Keratinocyte (primary cell): Measurements from ENCODE around the gene ZBTB4. TPM values are rescaled to one million over a fixed set of nuclear protein-coding genes. Genes with fewer than 3 reads are reported as not detected.
"Not testable (repeated sequence)": the region's sequence is repeated elsewhere in the genome, so short reads cannot be mapped to it uniquely, and the experiment has no call there.

Source experiments
- DNase-seq: peaks from one replicate; pipeline ENCODE4 v3.0.0-alpha.2; 2011; ENCODE audit warnings: low read depth, missing footprints, low spot score
- FAIRE-seq: peaks from 2 replicates; lab custom pipeline; 2011; peaks lifted over from hg19 to GRCh38; lab: Jason Lieb, UNC
- H2AFZ ChIP-seq: 2 replicates; pipeline ENCODE4 v1.6.0; 2012; ENCODE audit warnings: low read length, control low read depth, inconsistent platforms; ENCODE audit not compliant: control insufficient read depth
- H3K27ac ChIP-seq: 2 replicates; pipeline ENCODE4 v1.5.1; 2011; ENCODE audit warnings: low read length; ENCODE audit not compliant: control insufficient read depth, insufficient read depth
- H3K27me3 ChIP-seq: 3 replicates; pipeline ENCODE4 v1.6.0; 2011; ENCODE audit warnings: low read length; ENCODE audit not compliant: control insufficient read depth, insufficient read depth; ENCODE audit errors: extremely low read depth
- H3K36me3 ChIP-seq, 2 experiments: 2 replicates in 1 of 2; 3 replicates in 1 of 2; pipeline ENCODE4 v1.5.1; 2011; ENCODE audit warnings: low read length in 2 of 2, mild to moderate bottlenecking in 1 of 2; ENCODE audit not compliant: control insufficient read depth in 2 of 2, insufficient read depth in 2 of 2; ENCODE audit errors: extremely low read depth in 1 of 2
- H3K4me1 ChIP-seq: 3 replicates; pipeline ENCODE4 v1.5.1; 2011; ENCODE audit warnings: low read length; ENCODE audit not compliant: control insufficient read depth, insufficient read depth; ENCODE audit errors: extremely low read depth
- H3K4me2 ChIP-seq: 3 replicates; pipeline ENCODE4 v1.6.0; 2011; ENCODE audit warnings: low read depth, low read length; ENCODE audit not compliant: control insufficient read depth, insufficient read depth; ENCODE audit errors: extremely low read depth
- H3K4me3 ChIP-seq, 3 experiments: fragments of 200-600 bp in 1 of 3; sonication (generic) in 1 of 3; 2 replicates in 2 of 3; 3 replicates in 1 of 3; pipeline ENCODE4 v1.5.1; 2011 to 2016; ENCODE audit warnings: low read length in 3 of 3, mild to moderate bottlenecking in 3 of 3, control low read depth in 2 of 3, inconsistent platforms in 1 of 3, low read depth in 1 of 3, mixed read lengths in 1 of 3, mixed run types in 1 of 3, moderate library complexity in 1 of 3; ENCODE audit not compliant: control insufficient read depth in 2 of 3, insufficient read depth in 2 of 3; ENCODE audit errors: extremely low read depth in 1 of 3
- H3K79me2 ChIP-seq: 2 replicates; pipeline ENCODE4 v1.6.0; 2012; ENCODE audit warnings: low read length; ENCODE audit not compliant: control insufficient read depth, insufficient read depth
- H3K9ac ChIP-seq: 3 replicates; pipeline ENCODE4 v1.6.0; 2011; ENCODE audit warnings: low read length; ENCODE audit not compliant: control insufficient read depth, insufficient read depth; ENCODE audit errors: extremely low read depth
- H3K9me1 ChIP-seq: 3 replicates; pipeline ENCODE4 v1.6.0; 2011; ENCODE audit warnings: low read length; ENCODE audit not compliant: control insufficient read depth, insufficient read depth; ENCODE audit errors: extremely low read depth
- H3K9me3 ChIP-seq: 2 replicates; pipeline ENCODE4 v1.5.1; 2012; ENCODE audit warnings: low read depth, low read length; ENCODE audit not compliant: control insufficient read depth
- H4K20me1 ChIP-seq: 3 replicates; pipeline ENCODE4 v1.6.0; 2011; ENCODE audit warnings: low read length; ENCODE audit not compliant: control insufficient read depth, insufficient read depth; ENCODE audit errors: extremely low read depth
- EZH2 ChIP-seq: IDR thresholded peaks from one replicate; pipeline ENCODE4 v1.6.1; 2012; ENCODE audit warnings: inconsistent platforms, mild to moderate bottlenecking, low read length, moderate library complexity
- dilution Hi-C: fragments of 300-500 bp; cut with MboI; formaldehyde crosslinking; loops from one replicate; pipeline ENCODE4 v1.7.0; 2020; ENCODE audit warnings: low sequenced_read_pairs; ENCODE audit not compliant: extremely low pct_ligation_motif_present
- polyA plus RNA-seq, 5 experiments: library from polyadenylated mRNA; depleted of rRNA in 3 of 5; stranded (reverse) in 3 of 5; stranded (forward) in 1 of 5; unstranded in 1 of 5; fragments of >200 nt; gene quantifications; 1 replicate in 1 of 5; 2 replicates in 3 of 5; 3 replicates in 1 of 5; pipeline versions ENCODE4 v1.2.1 to v1.2.3, GENCODE V29; 2011 to 2012; ENCODE audit warnings: missing spikeins in 2 of 5, low read depth in 1 of 5, low replicate concordance in 1 of 5
- TF ChIP-seq, protein P1 (sequence below), 3 experiments: IDR thresholded peaks in 1 of 3; conservative IDR thresholded peaks in 1 of 3; optimal IDR thresholded peaks in 1 of 3; 2 replicates in 2 of 3; 3 replicates in 1 of 3; pipeline versions ENCODE3 to v1.5.1; 2011; ENCODE audit warnings: low read length in 3 of 3, mild to moderate bottlenecking in 3 of 3, moderate library complexity in 2 of 3, control low read depth in 1 of 3, inconsistent platforms in 1 of 3; ENCODE audit not compliant: insufficient read depth in 2 of 3; ENCODE audit errors: extremely low read depth in 1 of 3

The ZBTB4 gene
- polyA plus RNA-seq, 1 donor (not counting 4 experiments of a cell fraction or from before 2014, with no cell fraction given), result 20.9 TPM

DNA sequence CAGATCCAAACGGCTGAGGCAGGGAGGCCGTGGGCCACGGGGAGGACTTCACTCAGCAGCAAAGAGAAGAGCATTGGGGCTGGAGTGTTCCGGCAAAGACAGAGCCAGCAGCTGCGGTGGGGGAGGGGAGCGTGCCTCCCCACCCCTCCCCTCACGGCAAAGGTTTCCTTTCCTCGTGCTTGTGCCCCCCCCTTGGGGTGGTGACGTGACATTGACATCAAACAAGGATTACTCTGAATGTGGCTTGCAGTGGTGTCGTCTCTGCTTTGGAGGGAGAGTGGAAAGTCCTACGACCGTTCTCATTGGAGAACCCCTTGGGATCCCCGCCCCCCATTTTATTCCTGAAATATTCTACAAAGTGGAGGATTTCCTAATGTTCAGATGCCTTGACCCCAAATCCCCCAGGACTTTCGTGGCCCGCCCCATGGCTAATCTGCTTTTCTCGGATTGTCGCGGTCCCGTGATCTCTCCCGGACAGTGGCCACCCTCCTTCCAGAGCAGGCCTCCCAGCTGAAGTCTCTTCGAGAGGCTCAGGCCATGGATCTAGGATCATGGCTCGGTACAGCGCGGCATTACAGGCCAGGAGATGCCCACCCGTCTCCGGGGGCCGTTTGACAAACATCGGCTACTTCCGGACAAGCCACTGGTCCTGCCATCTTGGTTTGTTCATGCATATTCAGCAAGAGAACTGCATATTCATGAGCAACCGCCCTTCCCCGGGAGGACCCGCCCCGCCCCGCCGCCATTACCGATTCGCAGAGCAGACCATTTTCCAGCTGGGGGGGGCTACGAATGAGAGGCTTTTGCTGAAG is 4.0 kb upstream of the ZBTB4 start:
- Histone ChIP-seq H3K9ac (peak overlapping the region; percentile 98), H3K4me1 (peaks cover 28% of the 10 kb centered on the region), H3K27ac (peak overlapping the region; percentile 98), H4K20me1 (peaks cover 5% of the 10 kb centered on the region), H3K36me3 (peaks cover 0 to 1% of the 10 kb centered on the region in 2 experiments), H3K4me3 (peak overlapping the region; percentile 77 to 91 (median 90)), H2AFZ (peak overlapping the region; percentile 93), H3K79me2 (peaks cover 49% of the 10 kb centered on the region), H3K27me3 (no peaks in the 10 kb centered on the region), H3K9me3 (no peaks in the 10 kb centered on the region), H3K4me2 (peak overlapping the region; percentile 91), H3K9me1 (no peaks in the 10 kb centered on the region)
- dilution Hi-C loops, result no loop called here
- TF ChIP-seq, protein P1, sequence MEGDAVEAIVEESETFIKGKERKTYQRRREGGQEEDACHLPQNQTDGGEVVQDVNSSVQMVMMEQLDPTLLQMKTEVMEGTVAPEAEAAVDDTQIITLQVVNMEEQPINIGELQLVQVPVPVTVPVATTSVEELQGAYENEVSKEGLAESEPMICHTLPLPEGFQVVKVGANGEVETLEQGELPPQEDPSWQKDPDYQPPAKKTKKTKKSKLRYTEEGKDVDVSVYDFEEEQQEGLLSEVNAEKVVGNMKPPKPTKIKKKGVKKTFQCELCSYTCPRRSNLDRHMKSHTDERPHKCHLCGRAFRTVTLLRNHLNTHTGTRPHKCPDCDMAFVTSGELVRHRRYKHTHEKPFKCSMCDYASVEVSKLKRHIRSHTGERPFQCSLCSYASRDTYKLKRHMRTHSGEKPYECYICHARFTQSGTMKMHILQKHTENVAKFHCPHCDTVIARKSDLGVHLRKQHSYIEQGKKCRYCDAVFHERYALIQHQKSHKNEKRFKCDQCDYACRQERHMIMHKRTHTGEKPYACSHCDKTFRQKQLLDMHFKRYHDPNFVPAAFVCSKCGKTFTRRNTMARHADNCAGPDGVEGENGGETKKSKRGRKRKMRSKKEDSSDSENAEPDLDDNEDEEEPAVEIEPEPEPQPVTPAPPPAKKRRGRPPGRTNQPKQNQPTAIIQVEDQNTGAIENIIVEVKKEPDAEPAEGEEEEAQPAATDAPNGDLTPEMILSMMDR (optimal IDR thresholded peaks at IDR 0.05 in 1 of 3, IDR thresholded peaks at IDR 0.05 in 1 of 3, conservative IDR thresholded peaks at IDR 0.05 in 1 of 3; ENCODE audit: extremely low read depth in 1 of 3, insufficient read depth in 2 of 3, low read length in 3 of 3), result peak in 1 of 3 experiments; percentile 25
- no peak for TF ChIP-seq EZH2
- DNase-seq (no peak), FAIRE-seq (peak; percentile 20)

DNA sequence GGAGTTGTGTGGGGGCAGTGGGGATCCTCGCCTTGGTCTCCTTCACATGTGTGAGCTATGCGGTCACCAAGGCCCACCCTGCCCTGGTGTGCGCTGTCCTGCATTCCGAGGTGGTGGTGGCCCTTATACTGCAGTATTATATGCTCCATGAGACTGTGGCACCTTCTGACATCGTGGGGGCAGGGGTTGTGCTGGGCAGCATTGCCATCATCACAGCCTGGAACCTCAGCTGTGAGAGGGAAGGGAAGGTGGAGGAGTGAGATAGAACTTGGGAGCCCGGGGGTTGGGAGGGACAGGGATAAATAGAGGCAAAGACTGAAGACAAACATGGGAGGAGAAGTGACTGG is 3.3 kb upstream of the ZBTB4 start:
- H3K4me1 ChIP-seq, result peaks cover 32% of the 10 kb centered on the region

GRCh38 chr17:7481842-7482741 is 2.7 kb upstream of the ZBTB4 start:
- dilution Hi-C loops, DNase-seq, H2AFZ ChIP-seq, H3K27ac ChIP-seq, H3K27me3 ChIP-seq, H4K20me1 ChIP-seq, H3K9me1 ChIP-seq, H3K9ac ChIP-seq, H3K4me2 ChIP-seq, H3K9me3 ChIP-seq, FAIRE-seq, H3K36me3 ChIP-seq, H3K4me3 ChIP-seq: not testable (repeated sequence)
- Histone ChIP-seq H3K79me2 (peaks cover 49% of the 10 kb centered on the region), H3K4me1 (peaks cover 34% of the 10 kb centered on the region)

More for the DNA sequence above, 3.3 kb upstream of the ZBTB4 start:
- H3K4me3 ChIP-seq, H3K27ac ChIP-seq, H3K27me3 ChIP-seq, H4K20me1 ChIP-seq, H3K9me3 ChIP-seq, H3K36me3 ChIP-seq, H2AFZ ChIP-seq, H3K9me1 ChIP-seq, DNase-seq, dilution Hi-C loops, FAIRE-seq: not testable (repeated sequence)
- peak overlapping the region; percentile 91 for H3K4me2 ChIP-seq
- peak overlapping the region; percentile 98 for H3K9ac ChIP-seq
- peaks cover 49% of the 10 kb centered on the region for H3K79me2 ChIP-seq

GRCh38 chr17:7481275-7481674 is 1.8 kb upstream of the ZBTB4 start, which contains the start of gene SLC35G6:
Gene SLC35G6 (plus strand): TSS chr17:7481446. CDS start chr17:7481517, 71 bp downstream.
- Histone ChIP-seq H3K9ac (peak within 1 kb of the TSS; percentile 75), H3K4me1 (peaks cover 37% of the 10 kb centered on the region), H4K20me1 (peaks cover 14% of the 10 kb centered on the region), H3K79me2 (peaks cover 46% of the 10 kb centered on the region), H3K4me2 (peak within 1 kb of the TSS; percentile 85), H3K27ac (peak within 1 kb of the TSS; percentile 66)
- H3K9me3 ChIP-seq, H3K36me3 ChIP-seq, H3K9me1 ChIP-seq, FAIRE-seq, H2AFZ ChIP-seq, DNase-seq, H3K4me3 ChIP-seq, H3K27me3 ChIP-seq, dilution Hi-C loops: not testable (repeated sequence)
